ENCODE data around the gene ERN1. TPM values are rescaled to one million over a fixed set of nuclear protein-coding genes. Genes with fewer than 3 reads are reported as not detected.

The ERN1 gene
- polyA plus RNA-seq, 1 donor from 2014 or later = 2.3 TPM

GRCh38 chr17:64092113-64092512, 37.8 kb downstream of the ERN1 start:
- H3K9ac ChIP-seq (ENCODE audit: low read length) = no peak overlapping the region
- no peaks in the 10 kb centered on the region for H4K20me1 ChIP-seq (ENCODE audit: insufficient read depth)
- H3K79me2 ChIP-seq (replicated peaks; ENCODE audit: insufficient read depth, low read length) = no peaks in the 10 kb centered on the region
- no peak overlapping the region for H3K4me2 ChIP-seq (ENCODE audit: low read length)
- H3K4me3 ChIP-seq (ENCODE audit: low read length) = no peak overlapping the region
- peaks cover 3% of the 10 kb centered on the region for H3K9me3 ChIP-seq (ENCODE audit: low read length)
- no peak overlapping the region for H3K27ac ChIP-seq (ENCODE audit: low read length)
- H3F3A ChIP-seq (ENCODE audit: insufficient read depth, low read length, poor library complexity, severe bottlenecking) = no peaks in the 10 kb centered on the region
- no peaks in the 10 kb centered on the region for H3K27me3 ChIP-seq (ENCODE audit: insufficient read depth, low read depth, low read length)
- H3K9me2 ChIP-seq (ENCODE audit: insufficient read depth, low read length) = no peaks in the 10 kb centered on the region
- no peak for TF ChIP-seq TAF1 (IDR thresholded peaks at IDR 0.05; ENCODE audit: low read depth)
- no peak for TF ChIP-seq REST (IDR thresholded peaks at IDR 0.05; ENCODE audit: borderline replicate concordance)
- no peak for TF ChIP-seq CTCF (IDR thresholded peaks at IDR 0.05; ENCODE audit: poor library complexity, severe bottlenecking)
- TF ChIP-seq MXI1 (conservative IDR thresholded peaks at IDR 0.05; ENCODE audit: poor library complexity, severe bottlenecking) = no peak
- no peaks in the 10 kb centered on the region for H3K36me3 ChIP-seq (ENCODE audit: insufficient read depth, low read length)
- no peak overlapping the region for H2AFZ ChIP-seq (ENCODE audit: low read depth, low read length)

GRCh38 chr17:64091571-64091970, 38.4 kb downstream of the ERN1 start:
- H3F3A ChIP-seq (ENCODE audit: insufficient read depth, low read length, poor library complexity, severe bottlenecking) = no peaks in the 10 kb centered on the region
- no peak overlapping the region for H3K4me3 ChIP-seq (ENCODE audit: low read length)
- H3K4me2 ChIP-seq (ENCODE audit: low read length) = no peak overlapping the region
- no peak overlapping the region for H3K9ac ChIP-seq (ENCODE audit: low read length)
- no peaks in the 10 kb centered on the region for H3K79me2 ChIP-seq (replicated peaks; ENCODE audit: insufficient read depth, low read length)
- H3K9me3 ChIP-seq (ENCODE audit: low read length) = no peaks in the 10 kb centered on the region
- no peaks in the 10 kb centered on the region for H3K36me3 ChIP-seq (ENCODE audit: insufficient read depth, low read length)
- TF ChIP-seq EP300 (conservative IDR thresholded peaks at IDR 0.05; ENCODE audit: poor library complexity, severe bottlenecking) (no peak), RAD21 (conservative IDR thresholded peaks at IDR 0.05) (no peak), TAF1 (IDR thresholded peaks at IDR 0.05; ENCODE audit: low read depth) (no peak), SMC3 (conservative IDR thresholded peaks at IDR 0.05; ENCODE audit: poor library complexity) (no peak), REST (IDR thresholded peaks at IDR 0.05; ENCODE audit: borderline replicate concordance) (no peak), CTCF (IDR thresholded peaks at IDR 0.05; ENCODE audit: poor library complexity, severe bottlenecking) (no peak), EZH2 (IDR thresholded peaks at IDR 0.05; ENCODE audit: borderline replicate concordance, insufficient read depth, low read length, poor library complexity, severe bottlenecking) (no peak), MXI1 (conservative IDR thresholded peaks at IDR 0.05; ENCODE audit: poor library complexity, severe bottlenecking) (no peak), POLR2AphosphoS5 (IDR thresholded peaks at IDR 0.05) (no peak)
- no peak overlapping the region for H2AFZ ChIP-seq (ENCODE audit: low read depth, low read length)
- no peak overlapping the region for H3K27ac ChIP-seq (ENCODE audit: low read length)
- H3K9me2 ChIP-seq (ENCODE audit: insufficient read depth, low read length) = no peaks in the 10 kb centered on the region
- H3K27me3 ChIP-seq (ENCODE audit: insufficient read depth, low read depth, low read length) = no peaks in the 10 kb centered on the region
- H4K20me1 ChIP-seq (ENCODE audit: insufficient read depth) = no peaks in the 10 kb centered on the region

All from neural cell (in vitro differentiated cells).